GM12878 (cell line): ENCODE results near the gene NTM. TPM values are rescaled to one million over a fixed set of nuclear protein-coding genes. Genes with fewer than 3 reads are reported as not detected.

Experiments used
- ATAC-seq: fragments of 200-7000 bp; cut with Tn5 transposase; 3 replicates; pipeline ENCODE4 v1.9.1; 2020; ENCODE audit warnings: mild to moderate bottlenecking, moderate library complexity
- BruUV-seq: library from RNA; stranded (reverse); fragments of 400-500 nt; replicated peaks from 2 replicates; lab custom pipeline; 2021; lab: Mats Ljungman, UMichigan
- CTCF ChIA-PET: fragments of 300-600 bp; sonication (Branson Sonifier 250); formaldehyde crosslinking; extraction: SDS; loops from one replicate; lab custom pipeline; 2021; ENCODE audit warnings: inconsistent platforms; lab: Yijun Ruan, JAX
- POLR2A ChIA-PET: fragments of 350-600 bp; formaldehyde crosslinking; extraction: SDS; loops from one replicate; lab custom pipeline; 2021; ENCODE audit warnings: inconsistent platforms; lab: Charles Lee
- RAD21 ChIA-PET: fragments of 300-600 bp; sonication (Branson Sonifier 250); formaldehyde crosslinking; loops from one replicate; lab custom pipeline; 2023; ENCODE audit warnings: antibody characterized with exemption; ENCODE audit not compliant: unreplicated experiment; lab: Charles Lee
- SMC1A ChIA-PET: fragments of 300-600 bp; sonication (Branson Sonifier 250); formaldehyde crosslinking; loops from one replicate; lab custom pipeline; 2023; ENCODE audit not compliant: unreplicated experiment, uncharacterized antibody; lab: Charles Lee
- DNase-seq: peaks from one replicate; pipeline ENCODE4 v3.0.0-alpha.2; 2011; ENCODE audit warnings: low read depth, low spot score
- FAIRE-seq: peaks from 3 replicates; lab custom pipeline; 2011; peaks lifted over from hg19 to GRCh38; lab: Jason Lieb, UNC
- H2AFZ ChIP-seq: 2 replicates; pipeline ENCODE4 v1.6.0; 2011; ENCODE audit warnings: low read depth, low read length, control low read depth; ENCODE audit not compliant: control insufficient read depth
- H3K27ac ChIP-seq: 2 replicates; pipeline ENCODE4 v1.5.1; 2011; ENCODE audit warnings: control low read depth; ENCODE audit not compliant: control insufficient read depth, insufficient read depth
- H3K27me3 ChIP-seq, 2 experiments: replicated peaks in 1 of 2; 2 replicates each; pipeline versions ENCODE4 v1.6.0 to v1.6.1; 2011; ENCODE audit warnings: low read length in 1 of 2; ENCODE audit not compliant: control insufficient read depth in 2 of 2, insufficient read depth in 2 of 2
- H3K36me3 ChIP-seq, 2 experiments: 2 replicates each; pipeline ENCODE4 v1.5.1; 2011; ENCODE audit warnings: low read length in 1 of 2; ENCODE audit not compliant: control insufficient read depth in 2 of 2, insufficient read depth in 2 of 2
- H3K4me1 ChIP-seq: 2 replicates; pipeline ENCODE4 v1.6.1; 2011; ENCODE audit warnings: mild to moderate bottlenecking, low read length, moderate library complexity, mixed read lengths; ENCODE audit not compliant: control insufficient read depth, insufficient read depth
- H3K4me2 ChIP-seq: 2 replicates; pipeline ENCODE4 v1.6.0; 2011; ENCODE audit warnings: control low read depth; ENCODE audit not compliant: control insufficient read depth, insufficient read depth
- H3K4me3 ChIP-seq: fragments of 200-600 bp; sonication (generic); 2 replicates; pipeline ENCODE4 v1.5.1; 2016
- H3K79me2 ChIP-seq: 2 replicates; pipeline ENCODE4 v1.6.0; 2011; ENCODE audit warnings: low read length; ENCODE audit not compliant: control insufficient read depth, insufficient read depth
- H3K9ac ChIP-seq: 2 replicates; pipeline ENCODE4 v1.8.0; 2011; ENCODE audit warnings: low read length, control low read depth, mixed read lengths; ENCODE audit not compliant: control insufficient read depth, insufficient read depth
- H3K9me3 ChIP-seq: replicated peaks from 3 replicates; pipeline ENCODE4 v1.5.1; 2011; ENCODE audit warnings: mild to moderate bottlenecking, low read length; ENCODE audit not compliant: control insufficient read depth, insufficient read depth
- H4K20me1 ChIP-seq: 2 replicates; pipeline ENCODE4 v1.6.0; 2011; ENCODE audit not compliant: control insufficient read depth, insufficient read depth
- ATF7 ChIP-seq: fragments of 450-650 bp; IDR thresholded peaks from 2 replicates; pipeline ENCODE4 v1.6.1; 2016; ENCODE audit warnings: low read depth, mild to moderate bottlenecking
- BACH1 ChIP-seq: fragments of 450-650 bp; IDR thresholded peaks from 2 replicates; pipeline ENCODE4 v1.6.1; 2017; ENCODE audit warnings: mild to moderate bottlenecking, borderline replicate concordance
- FOS ChIP-seq: IDR thresholded peaks from 3 replicates; pipeline ENCODE4 v1.6.1; 2011; ENCODE audit warnings: borderline replicate concordance; ENCODE audit not compliant: insufficient read length; ENCODE audit errors: extremely low read depth
- HDAC6 ChIP-seq: fragments of 200-600 bp; sonication (generic); IDR thresholded peaks from one replicate; pipeline ENCODE4 v1.8.0; 2017; ENCODE audit warnings: antibody characterized with exemption; ENCODE audit not compliant: unreplicated experiment
- HDGF ChIP-seq: fragments of 450-650 bp; IDR thresholded peaks from 2 replicates; pipeline ENCODE4 v1.6.1; 2016; ENCODE audit warnings: antibody characterized with exemption
- IKZF1 ChIP-seq: fragments of 450-650 bp; conservative IDR thresholded peaks from 2 replicates; pipeline ENCODE4 v1.6.1; 2017; ENCODE audit warnings: antibody characterized with exemption, mild to moderate bottlenecking
- MEF2A ChIP-seq: IDR thresholded peaks from 2 replicates; pipeline ENCODE4 v1.6.1; 2011; ENCODE audit warnings: low read depth, mild to moderate bottlenecking, low read length, moderate library complexity; ENCODE audit not compliant: insufficient read depth
- MEF2B ChIP-seq: fragments of 450-650 bp; IDR thresholded peaks from 2 replicates; pipeline ENCODE4 v1.6.1; 2018; ENCODE audit warnings: mild to moderate bottlenecking, moderate library complexity; ENCODE audit not compliant: partially characterized antibody, poor library complexity, severe bottlenecking
- NRF1 ChIP-seq: conservative IDR thresholded peaks from 2 replicates; pipeline ENCODE4 v1.6.1; 2011; ENCODE audit warnings: mild to moderate bottlenecking, low read depth, low read length, improper control_type of control experiment
- PAX8 ChIP-seq: fragments of 450-650 bp; IDR thresholded peaks from 2 replicates; pipeline ENCODE4 v1.6.1; 2017; ENCODE audit warnings: mild to moderate bottlenecking, moderate library complexity
- SMAD5 ChIP-seq: IDR thresholded peaks from 2 replicates; pipeline ENCODE4 v1.6.1; 2016; ENCODE audit warnings: antibody characterized with exemption, low read depth
- SP1 ChIP-seq: IDR thresholded peaks from one replicate; pipeline ENCODE4 v1.6.1; 2011; ENCODE audit warnings: low read depth, low read length
- ZNF24 ChIP-seq: fragments of 450-650 bp; IDR thresholded peaks from 2 replicates; pipeline ENCODE4 v1.6.1; 2017; ENCODE audit warnings: antibody characterized with exemption, mild to moderate bottlenecking
- WGBS: methylation state at CpG from one replicate; pipeline ENCODE4 v1.1.6; 2016; ENCODE audit warnings: low lambda C conversion rate; ENCODE audit not compliant: insufficient replicate concordance, insufficient coverage; ENCODE audit errors: missing lambda C conversion rate; 5-methylcytosine and 5-hydroxymethylcytosine counted together
- in situ Hi-C: fragments of 300-500 bp; cut with MboI; formaldehyde crosslinking; loops from 9 replicates; pipeline ENCODE4 v1.14.3; 2018; ENCODE audit warnings: mixed read lengths
- intact Hi-C: fragments of 100-400 bp; cut with micrococcal nuclease; formaldehyde crosslinking; loops from one replicate; pipeline ENCODE4 v1.14.2; 2022; ENCODE audit not compliant: unreplicated experiment
- polyA plus RNA-seq, 11 experiments: library from polyadenylated mRNA; depleted of rRNA in 4 of 11; unstranded in 6 of 11; stranded (reverse) in 5 of 11; fragments of >200 nt; fragmentation: Nextera tagmentation in 4 of 11; fragmentation: Illumina TruSeq in 1 of 11; extraction: Ambion mirVana in 4 of 11; extraction: Trizol in 1 of 11; gene quantifications; 1 replicate in 1 of 11; 2 replicates in 10 of 11; pipeline versions ENCODE4 v1.2.1 to v1.2.3, GENCODE V29; 2011 to 2016; ENCODE audit warnings: inconsistent platforms in 2 of 11, missing spikeins in 2 of 11, low read depth in 1 of 11
- total RNA-seq, 4 experiments: library from RNA; depleted of rRNA in 3 of 4; stranded (reverse); fragments of >200 nt in 3 of 4; fragmentation: Illumina TruSeq in 1 of 4; extraction: Trizol in 1 of 4; gene quantifications; 2 replicates each; pipeline versions ENCODE4 v1.2.1 to v1.2.3, GENCODE V29; 2013 to 2021
- TF ChIP-seq, protein P1 (sequence below): fragments of 450-650 bp; formaldehyde crosslinking; IDR thresholded peaks from 2 replicates; pipeline ENCODE4 v1.5.0; 2022; ENCODE audit warnings: mild to moderate bottlenecking, missing genetic modification characterization
- TF ChIP-seq, protein P2 (sequence below): fragments of 450-650 bp; IDR thresholded peaks from 2 replicates; pipeline ENCODE4 v1.6.1; 2018; ENCODE audit warnings: borderline replicate concordance, mild to moderate bottlenecking; ENCODE audit not compliant: partially characterized antibody
- TF ChIP-seq, protein P3 (sequence below): fragments of 450-650 bp; IDR thresholded peaks from 2 replicates; pipeline ENCODE4 v1.6.1; 2017; ENCODE audit warnings: mild to moderate bottlenecking

The NTM gene
- total and polyA plus RNA-seq, 10 of the 15 experiments (the other 5 are each of a cell fraction or from before 2014, with no cell fraction given): not detected

DNA sequence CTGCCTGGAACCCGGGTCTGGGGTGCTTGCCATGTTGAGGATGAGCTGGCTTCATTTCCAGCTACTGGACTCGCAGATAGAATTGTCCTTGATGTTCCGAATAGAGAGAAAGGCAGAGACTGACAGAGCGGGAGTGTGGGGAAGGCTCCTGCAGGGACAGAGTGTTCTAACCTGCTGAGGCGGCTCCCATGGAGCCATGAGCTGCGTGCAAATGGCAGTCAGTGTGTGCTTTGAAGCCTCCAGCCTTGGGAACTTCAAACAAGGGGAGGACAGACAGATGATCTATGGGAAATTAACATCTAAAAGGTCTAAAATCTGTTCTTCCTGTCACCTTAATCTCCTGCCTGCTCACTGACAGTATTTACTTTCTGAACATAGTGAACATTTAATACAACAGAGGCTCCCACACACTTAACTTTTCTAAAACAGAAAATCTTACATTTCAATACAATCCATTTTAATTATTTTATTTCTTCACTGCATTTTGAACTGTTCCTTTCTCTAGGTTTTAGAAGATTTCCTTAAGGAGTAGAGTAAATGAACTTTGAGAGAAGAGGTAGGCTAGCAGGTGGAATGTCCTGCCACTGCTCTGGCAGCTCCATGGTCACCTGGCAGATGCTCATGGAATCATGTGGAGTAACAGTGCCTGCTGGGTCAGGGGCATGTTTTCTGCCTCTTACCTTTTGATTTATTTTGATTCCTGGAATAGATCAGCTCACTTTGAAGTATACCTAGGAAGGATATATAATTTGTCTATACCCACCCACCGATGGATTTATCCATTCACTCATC lies 481.7 kb downstream of the NTM start:
- Histone ChIP-seq H3K4me3 (no peak overlapping the region), H3K79me2 (no peaks in the 10 kb centered on the region), H3K27me3 (no peaks in the 10 kb centered on the region; a peak in 1 of 4 replicates), H3K27ac (no peak overlapping the region), H2AFZ (no peak overlapping the region), H3K4me1 (no peaks in the 10 kb centered on the region), H3K9me3 (no peaks in the 10 kb centered on the region), H3K36me3 (no peaks in the 10 kb centered on the region), H3K9ac (no peak overlapping the region), H3K4me2 (no peak overlapping the region), H4K20me1 (no peaks in the 10 kb centered on the region)
- ChIA-PET SMC1A (no interaction called here), CTCF (interaction anchor here (1.1 kb wide), 1 partner anchor 9 kb away, joined by 3 read pairs; no protein-coding TSS in a partner anchor), RAD21 (no interaction called here), POLR2A (no interaction called here)
- intact Hi-C loops: no loop called here
- 18% methylated on average over 7 of the region's 7 CpGs for WGBS
- no peak for FAIRE-seq
- no TSS peak for BruUV-seq
- ATAC-seq: no peak
- no peak for DNase-seq
- in situ Hi-C loops: no loop called here
- TF ChIP-seq NRF1 (no peak), IKZF1 (no peak), HDGF (no peak), FOS (no peak), HDAC6 (no peak), ZNF24 (no peak), BACH1 (no peak), SP1 (no peak), ATF7 (no peak), PAX8 (no peak), SMAD5 (no peak), MEF2A (no peak), MEF2B (no peak)
- TF ChIP-seq, protein P1, sequence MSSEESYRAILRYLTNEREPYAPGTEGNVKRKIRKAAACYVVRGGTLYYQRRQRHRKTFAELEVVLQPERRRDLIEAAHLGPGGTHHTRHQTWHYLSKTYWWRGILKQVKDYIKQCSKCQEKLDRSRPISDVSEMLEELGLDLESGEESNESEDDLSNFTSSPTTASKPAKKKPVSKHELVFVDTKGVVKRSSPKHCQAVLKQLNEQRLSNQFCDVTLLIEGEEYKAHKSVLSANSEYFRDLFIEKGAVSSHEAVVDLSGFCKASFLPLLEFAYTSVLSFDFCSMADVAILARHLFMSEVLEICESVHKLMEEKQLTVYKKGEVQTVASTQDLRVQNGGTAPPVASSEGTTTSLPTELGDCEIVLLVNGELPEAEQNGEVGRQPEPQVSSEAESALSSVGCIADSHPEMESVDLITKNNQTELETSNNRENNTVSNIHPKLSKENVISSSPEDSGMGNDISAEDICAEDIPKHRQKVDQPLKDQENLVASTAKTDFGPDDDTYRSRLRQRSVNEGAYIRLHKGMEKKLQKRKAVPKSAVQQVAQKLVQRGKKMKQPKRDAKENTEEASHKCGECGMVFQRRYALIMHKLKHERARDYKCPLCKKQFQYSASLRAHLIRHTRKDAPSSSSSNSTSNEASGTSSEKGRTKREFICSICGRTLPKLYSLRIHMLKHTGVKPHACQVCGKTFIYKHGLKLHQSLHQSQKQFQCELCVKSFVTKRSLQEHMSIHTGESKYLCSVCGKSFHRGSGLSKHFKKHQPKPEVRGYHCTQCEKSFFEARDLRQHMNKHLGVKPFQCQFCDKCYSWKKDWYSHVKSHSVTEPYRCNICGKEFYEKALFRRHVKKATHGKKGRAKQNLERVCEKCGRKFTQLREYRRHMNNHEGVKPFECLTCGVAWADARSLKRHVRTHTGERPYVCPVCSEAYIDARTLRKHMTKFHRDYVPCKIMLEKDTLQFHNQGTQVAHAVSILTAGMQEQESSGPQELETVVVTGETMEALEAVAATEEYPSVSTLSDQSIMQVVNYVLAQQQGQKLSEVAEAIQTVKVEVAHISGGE (CRISPR knock-in tag): no peak
- TF ChIP-seq, protein P2, sequence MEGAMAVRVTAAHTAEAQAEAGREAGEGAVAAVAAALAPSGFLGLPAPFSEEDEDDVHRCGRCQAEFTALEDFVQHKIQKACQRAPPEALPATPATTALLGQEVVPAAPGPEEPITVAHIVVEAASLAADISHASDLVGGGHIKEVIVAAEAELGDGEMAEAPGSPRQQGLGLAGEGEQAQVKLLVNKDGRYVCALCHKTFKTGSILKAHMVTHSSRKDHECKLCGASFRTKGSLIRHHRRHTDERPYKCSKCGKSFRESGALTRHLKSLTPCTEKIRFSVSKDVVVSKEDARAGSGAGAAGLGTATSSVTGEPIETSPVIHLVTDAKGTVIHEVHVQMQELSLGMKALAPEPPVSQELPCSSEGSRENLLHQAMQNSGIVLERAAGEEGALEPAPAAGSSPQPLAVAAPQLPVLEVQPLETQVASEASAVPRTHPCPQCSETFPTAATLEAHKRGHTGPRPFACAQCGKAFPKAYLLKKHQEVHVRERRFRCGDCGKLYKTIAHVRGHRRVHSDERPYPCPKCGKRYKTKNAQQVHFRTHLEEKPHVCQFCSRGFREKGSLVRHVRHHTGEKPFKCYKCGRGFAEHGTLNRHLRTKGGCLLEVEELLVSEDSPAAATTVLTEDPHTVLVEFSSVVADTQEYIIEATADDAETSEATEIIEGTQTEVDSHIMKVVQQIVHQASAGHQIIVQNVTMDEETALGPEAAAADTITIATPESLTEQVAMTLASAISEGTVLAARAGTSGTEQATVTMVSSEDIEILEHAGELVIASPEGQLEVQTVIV: no peak
- TF ChIP-seq, protein P3, sequence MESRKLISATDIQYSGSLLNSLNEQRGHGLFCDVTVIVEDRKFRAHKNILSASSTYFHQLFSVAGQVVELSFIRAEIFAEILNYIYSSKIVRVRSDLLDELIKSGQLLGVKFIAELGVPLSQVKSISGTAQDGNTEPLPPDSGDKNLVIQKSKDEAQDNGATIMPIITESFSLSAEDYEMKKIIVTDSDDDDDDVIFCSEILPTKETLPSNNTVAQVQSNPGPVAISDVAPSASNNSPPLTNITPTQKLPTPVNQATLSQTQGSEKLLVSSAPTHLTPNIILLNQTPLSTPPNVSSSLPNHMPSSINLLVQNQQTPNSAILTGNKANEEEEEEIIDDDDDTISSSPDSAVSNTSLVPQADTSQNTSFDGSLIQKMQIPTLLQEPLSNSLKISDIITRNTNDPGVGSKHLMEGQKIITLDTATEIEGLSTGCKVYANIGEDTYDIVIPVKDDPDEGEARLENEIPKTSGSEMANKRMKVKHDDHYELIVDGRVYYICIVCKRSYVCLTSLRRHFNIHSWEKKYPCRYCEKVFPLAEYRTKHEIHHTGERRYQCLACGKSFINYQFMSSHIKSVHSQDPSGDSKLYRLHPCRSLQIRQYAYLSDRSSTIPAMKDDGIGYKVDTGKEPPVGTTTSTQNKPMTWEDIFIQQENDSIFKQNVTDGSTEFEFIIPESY: no peak
